ENCODE results near the gene MEF2B.

- no peak for TF ChIP-seq CTCF (IDR thresholded peaks at IDR 0.05; ENCODE audit: insufficient read depth, low read length, poor library complexity, severe bottlenecking)
- no peak for TF ChIP-seq EZH2phosphoT487 (conservative IDR thresholded peaks at IDR 0.05; ENCODE audit: low read length)
Measured at GRCh38 chr19:19212916-19213315, 42.9 kb upstream of the MEF2B start.

All from SU-DHL-6 (cell line).